ENCODE data around the gene MAPK10.
"Not testable (repeated sequence)": the region's sequence is repeated elsewhere in the genome, so short reads cannot be mapped to it uniquely, and the experiment has no call there.

The MAPK10 gene

DNA sequence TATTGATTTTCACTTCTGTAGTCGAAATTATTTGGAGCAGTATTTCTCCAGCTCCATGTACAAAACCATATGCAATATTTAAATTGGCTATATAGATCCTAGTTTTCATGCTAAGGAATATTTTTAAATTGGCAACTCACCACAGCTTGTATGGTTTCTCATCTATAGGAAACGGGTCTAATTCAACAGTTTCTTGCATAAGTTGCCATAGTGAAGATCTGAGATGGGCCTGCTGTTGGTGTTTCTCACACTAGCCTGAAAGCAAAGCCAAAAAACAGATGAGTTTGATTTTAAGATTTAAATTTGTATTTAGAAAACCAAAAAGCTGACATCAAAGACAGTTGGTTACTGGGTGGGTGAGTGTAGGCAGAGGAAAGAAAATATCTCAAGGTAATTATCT, 5.5 kb downstream of the MAPK10 start:
- DNase-seq (ENCODE audit: low read depth) = no peak
- H3K4me3 ChIP-seq (ENCODE audit: low read depth, low read length) = no peak overlapping the region

DNA sequence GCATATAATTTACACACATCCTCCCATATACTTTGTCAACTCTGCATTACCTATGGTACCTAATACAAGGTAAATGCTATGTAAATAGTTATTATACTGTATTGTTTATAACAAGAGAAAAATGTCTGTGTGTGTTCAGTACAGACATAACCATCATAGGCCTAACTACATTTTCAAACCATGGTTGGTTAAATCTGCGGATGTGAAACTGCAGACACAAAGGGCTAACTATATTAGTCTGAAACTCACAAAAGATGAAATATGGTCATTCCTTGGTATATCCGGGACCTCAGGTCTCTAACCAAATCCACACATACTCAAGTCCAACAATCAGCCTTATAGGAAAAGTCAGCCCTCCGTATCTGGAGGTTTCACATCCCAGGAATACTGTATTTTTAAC, 13.5 kb downstream of the MAPK10 start:
- H3K4me3 ChIP-seq (ENCODE audit: low read depth, low read length) = no peak overlapping the region

DNA sequence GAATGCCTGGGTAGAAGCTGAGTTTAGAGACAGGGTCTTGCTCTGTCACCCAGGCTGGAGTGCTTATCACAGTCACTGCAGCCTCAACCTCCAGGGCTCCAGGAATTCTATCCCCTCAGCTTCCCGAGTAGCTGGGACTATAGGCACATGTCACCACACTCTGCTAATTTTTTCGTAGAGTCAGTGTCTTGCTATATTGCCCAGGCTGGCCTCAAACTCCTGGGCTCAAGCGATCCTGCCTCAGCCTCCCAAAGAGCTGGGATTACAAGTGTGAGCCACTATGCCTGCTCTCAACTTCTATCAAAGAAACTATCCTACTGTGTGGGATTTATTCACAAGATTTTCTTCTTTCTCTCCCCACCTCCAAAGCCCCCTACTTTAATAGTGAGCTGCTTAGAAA, 15.7 kb downstream of the MAPK10 start:
- DNase-seq (ENCODE audit: low read depth) = no peak
- no peak overlapping the region for H3K4me3 ChIP-seq (ENCODE audit: low read depth, low read length)

More for the DNA sequence above, 13.5 kb downstream of the MAPK10 start:
- DNase-seq (ENCODE audit: low read depth) = no peak

DNA sequence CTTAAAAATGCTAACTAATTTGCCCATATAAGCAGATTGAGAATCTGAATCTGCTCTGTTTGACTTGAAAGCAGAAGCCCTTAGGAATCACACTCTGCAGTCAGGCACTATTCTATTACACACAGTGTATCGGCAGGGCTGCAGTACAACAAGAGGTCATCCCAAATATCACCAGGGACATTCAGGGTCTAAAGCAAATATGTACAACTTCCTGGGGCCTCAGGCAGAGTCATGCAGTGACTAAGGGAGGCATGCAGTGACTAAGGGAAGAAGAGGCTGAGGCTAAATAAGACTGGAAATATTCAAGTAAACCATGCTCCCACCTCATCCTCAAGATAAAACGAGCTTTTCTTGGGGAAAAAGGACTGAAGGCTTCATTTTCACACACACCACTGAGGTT, 20.9 kb downstream of the MAPK10 start:
- no peak overlapping the region for H3K4me3 ChIP-seq (ENCODE audit: low read depth, low read length)
- peak; percentile 93 for DNase-seq (ENCODE audit: low read depth)

DNA sequence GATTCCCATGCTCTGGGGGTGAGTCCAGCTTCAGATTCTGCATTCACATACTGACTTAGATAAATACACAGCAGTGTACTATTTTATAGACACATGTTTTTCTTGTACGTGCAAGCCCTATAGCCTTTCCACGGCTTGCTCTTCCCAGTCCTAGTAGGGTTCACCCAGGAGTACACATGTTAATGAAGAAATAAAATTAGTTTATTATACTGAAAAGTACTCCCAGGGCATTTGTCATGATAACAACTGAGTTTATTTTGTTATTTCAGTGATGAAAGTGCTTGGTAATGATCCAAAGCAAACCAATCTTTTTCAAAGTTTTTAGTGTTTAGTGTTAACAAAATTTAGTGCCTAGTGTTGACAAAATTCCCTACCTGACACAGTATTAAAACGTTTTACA, 21.3 kb downstream of the MAPK10 start:
- DNase-seq (ENCODE audit: low read depth) = no peak
- H3K4me3 ChIP-seq (ENCODE audit: low read depth, low read length) = no peak overlapping the region

DNA sequence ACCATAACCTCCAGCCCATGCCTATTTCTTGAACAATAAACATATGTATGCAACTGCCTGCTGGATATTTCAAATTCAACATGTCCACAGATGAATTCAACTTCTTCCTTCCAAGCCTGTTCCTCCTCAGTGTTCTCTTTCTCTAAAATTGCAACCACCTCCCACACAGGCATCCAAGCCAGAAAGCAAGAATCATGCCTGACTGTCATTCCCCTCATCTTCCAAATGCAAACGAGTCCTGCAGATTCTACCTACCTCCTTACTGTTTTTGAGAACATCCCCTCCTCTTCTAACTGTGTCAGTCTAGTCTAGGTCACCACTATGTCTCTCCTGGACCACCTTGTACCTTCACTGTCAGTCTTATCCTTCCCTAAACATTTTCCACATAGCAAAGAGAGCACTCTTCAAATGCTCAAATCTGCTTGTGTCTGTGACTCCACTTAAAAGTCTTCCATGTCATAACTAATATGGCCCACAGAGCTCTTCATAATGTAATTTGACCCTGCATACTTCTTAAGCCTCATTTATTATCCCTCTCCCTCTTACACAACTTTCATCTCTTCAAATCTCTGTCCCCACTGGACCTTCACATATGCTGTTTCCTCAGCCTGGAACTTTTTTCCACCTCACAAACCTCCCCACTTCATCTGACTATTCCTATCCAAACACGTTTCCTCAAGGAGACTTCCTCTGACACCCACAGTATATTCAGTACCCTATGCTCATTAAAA, 25.7 kb downstream of the MAPK10 start:
- no peak for DNase-seq (ENCODE audit: low read depth)
- no peak overlapping the region for H3K4me3 ChIP-seq (ENCODE audit: low read depth, low read length)

DNA sequence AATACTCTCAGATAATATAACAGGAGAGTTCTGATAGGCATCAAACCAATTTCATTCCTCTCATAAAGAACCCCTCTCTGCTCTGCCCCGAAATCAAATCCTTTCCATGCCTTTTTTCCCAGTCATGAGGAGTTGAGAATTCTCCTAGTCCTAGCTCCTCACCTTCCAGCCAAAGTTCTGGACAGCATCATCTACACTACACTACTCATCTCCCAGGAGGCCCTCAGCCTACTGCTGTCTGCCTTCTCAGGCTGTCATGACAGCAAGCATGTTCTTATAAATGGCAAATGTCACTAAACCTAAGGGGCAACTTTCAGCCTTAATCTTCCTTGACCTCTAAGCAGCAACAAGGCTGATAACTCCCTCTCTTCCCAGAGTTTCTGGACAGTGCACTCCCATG, 26.6 kb downstream of the MAPK10 start:
- DNase-seq (ENCODE audit: low read depth) = no peak
- no peak overlapping the region for H3K4me3 ChIP-seq (ENCODE audit: low read depth, low read length)

DNA sequence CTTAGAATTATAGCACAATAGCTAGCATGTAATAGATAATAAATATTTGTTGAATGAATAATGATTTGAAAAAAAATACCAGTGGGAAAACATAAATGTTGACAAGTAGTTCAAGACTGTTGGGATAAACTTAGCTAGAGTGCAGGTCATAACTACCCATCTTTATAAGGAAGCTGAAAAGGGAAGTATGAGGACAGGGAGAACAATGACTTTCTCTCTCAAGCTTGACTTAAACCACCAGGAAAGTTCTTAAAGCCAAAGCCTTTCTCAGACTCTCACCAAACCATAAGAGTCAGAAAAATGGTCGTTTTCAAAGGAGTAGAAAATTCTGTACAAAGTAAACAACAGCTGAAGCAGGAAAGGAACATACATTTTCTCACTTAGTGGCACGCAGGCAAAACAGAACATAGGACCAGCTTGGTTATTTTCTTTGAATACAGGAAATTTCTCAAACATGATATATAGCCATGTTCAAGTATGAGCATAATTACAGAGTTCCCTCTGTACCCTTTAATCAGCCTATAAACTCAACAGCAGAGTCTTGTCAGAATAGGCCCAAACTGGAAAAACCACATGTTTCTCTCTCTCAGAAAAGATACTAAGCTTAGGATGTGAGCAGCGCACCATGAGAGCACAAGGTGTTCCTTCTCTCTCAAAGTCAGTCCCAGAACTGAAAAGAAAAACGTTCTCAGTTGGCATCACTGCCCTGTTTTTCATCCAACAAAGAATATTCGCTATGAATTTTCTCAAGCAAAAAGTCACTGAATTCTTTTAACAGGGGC, 28.7 kb downstream of the MAPK10 start:
- no peak for DNase-seq (ENCODE audit: low read depth)
- no peak overlapping the region for H3K4me3 ChIP-seq (ENCODE audit: low read depth, low read length)

DNA sequence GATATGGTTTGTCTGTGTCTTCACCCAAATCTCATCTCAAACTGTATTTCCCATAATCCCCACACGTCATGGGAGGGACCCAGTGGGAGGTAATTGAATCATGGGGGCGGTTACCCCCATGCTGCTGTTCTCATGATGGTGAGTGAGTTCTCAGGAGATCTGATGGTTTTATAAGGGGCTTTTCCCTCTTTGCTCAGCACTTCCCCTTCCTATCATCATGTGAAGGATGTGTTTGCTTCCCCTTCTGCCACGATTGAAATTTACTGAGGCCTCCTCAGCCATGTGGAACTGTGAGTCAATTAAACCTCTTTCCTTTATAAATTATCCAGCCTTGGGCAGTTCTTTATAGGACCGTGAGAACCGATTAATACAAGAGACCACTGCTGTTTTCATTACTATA, 29.4 kb downstream of the MAPK10 start:
- H3K4me3 ChIP-seq (ENCODE audit: low read depth, low read length); DNase-seq (ENCODE audit: low read depth): not testable (repeated sequence)

DNA sequence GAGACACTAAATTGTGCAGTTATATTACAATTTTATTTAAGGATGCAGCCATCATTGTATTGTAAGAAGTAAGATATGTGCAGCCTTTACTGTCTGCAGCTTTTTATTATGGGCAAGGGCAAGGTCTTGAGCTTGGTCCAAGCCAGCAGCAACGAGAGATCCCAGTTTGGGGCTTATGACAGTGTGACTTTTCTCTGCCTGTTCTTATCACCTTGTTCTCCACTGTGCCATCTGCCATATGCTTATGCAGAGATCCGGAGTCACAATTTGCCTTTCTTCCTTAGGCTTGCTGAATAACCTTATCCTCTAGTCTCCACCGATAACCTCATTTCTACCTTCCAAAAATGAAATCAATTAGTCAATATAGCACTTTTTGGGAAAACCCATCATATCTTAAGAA, 30.4 kb downstream of the MAPK10 start:
- no peak for DNase-seq (ENCODE audit: low read depth)
- H3K4me3 ChIP-seq (ENCODE audit: low read depth, low read length) = no peak overlapping the region

DNA sequence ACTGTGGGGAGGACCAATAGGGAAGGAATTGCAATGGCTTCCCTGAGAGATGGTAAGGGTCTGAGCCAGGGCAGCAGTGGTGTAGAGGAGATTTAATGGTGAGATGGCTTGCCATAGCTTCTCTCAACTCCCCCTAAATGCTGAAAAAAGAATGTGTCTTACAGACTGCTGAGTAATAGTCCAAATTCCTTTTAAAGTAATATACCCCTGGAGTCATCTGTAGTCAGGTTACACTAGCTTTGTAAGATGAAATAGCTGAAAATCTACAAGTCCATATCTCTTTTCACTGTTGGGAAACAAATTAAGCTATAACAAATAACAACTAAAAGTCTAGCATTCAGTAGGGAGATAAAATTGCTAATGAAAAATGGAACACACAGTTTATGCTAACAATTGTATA, 33.5 kb downstream of the MAPK10 start:
- H3K4me3 ChIP-seq (ENCODE audit: low read depth, low read length) = no peak overlapping the region
- no peak for DNase-seq (ENCODE audit: low read depth)

DNA sequence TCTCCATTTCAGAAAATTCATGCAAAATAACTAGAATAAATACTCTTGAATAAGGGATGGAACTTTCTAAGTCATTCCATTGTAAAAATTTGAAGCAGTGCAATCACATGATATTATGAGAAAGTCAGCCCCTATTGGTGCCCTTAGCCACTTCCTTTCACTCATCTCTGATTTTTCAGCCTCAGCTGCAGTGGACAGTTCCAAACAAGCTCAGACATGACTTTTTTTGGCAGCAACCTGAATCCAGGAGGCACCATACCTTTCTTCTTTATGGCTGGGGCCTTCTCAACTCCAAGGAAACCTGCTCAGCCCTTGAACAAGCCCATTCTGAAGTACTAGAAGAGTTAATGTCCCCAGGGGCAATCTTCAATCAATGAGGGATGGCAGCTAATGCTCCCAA, 40.5 kb downstream of the MAPK10 start:
- no peak overlapping the region for H3K4me3 ChIP-seq (ENCODE audit: low read depth, low read length)
- no peak for DNase-seq (ENCODE audit: low read depth)

DNA sequence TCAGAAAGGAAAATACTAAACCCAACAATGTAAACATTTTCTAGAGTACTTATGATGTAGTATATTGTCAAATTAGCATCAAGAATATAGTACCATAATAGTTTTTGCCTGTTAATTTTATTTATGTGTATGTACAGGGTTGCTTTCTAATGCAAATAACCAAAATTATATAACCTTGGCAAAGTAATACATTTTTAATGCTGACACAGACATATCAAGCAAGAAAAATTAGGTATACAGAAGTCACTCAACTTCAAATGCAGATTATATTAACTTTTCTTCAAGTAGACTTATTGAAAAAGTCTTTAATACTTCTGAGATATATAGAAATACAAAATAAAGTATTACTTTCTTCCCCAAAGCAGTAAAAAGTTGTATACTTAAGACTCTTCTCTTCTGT, 44.3 kb downstream of the MAPK10 start:
- no peak for DNase-seq (ENCODE audit: low read depth)
- H3K4me3 ChIP-seq (ENCODE audit: low read depth, low read length) = no peak overlapping the region

DNA sequence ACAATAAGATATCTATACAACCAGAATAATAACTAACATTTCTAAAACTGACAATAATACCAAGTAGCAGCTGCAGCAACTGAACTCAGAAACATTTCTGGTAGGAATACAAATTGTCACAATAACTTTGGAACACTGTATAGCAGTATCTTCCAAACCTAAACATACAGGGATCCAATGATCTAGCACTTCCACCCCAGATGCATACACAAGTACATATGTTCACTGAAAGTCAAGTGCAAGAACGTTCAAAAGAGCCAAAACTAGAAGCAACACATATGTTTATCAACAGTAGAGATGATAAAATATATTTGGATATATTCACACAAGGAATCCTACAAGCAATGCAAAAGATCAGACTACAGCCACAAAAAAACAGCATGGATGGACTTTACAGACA, 46.2 kb downstream of the MAPK10 start:
- no peak for DNase-seq (ENCODE audit: low read depth)
- H3K4me3 ChIP-seq (ENCODE audit: low read depth, low read length) = no peak overlapping the region

DNA sequence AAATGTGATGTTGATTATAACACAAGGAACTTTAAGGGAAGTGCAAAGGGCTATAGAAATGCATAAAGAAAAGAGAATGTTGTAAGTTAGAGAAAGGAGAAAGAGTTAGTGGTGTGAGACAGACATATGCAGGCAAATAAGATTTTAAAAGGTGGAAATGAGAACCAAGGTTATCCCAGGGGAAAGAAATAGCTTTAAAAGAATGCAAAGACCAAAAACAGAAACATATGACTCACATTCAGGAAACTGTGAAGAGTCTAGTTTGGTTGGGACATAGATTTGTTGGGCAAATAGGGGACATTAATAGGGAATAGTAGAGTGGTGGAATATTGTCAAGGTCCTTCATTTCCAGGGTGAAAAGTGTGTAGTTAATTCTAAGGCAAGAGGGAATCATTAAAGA, 52.4 kb downstream of the MAPK10 start:
- no peak overlapping the region for H3K4me3 ChIP-seq (ENCODE audit: low read depth, low read length)
- DNase-seq (ENCODE audit: low read depth) = peak; percentile 25

DNA sequence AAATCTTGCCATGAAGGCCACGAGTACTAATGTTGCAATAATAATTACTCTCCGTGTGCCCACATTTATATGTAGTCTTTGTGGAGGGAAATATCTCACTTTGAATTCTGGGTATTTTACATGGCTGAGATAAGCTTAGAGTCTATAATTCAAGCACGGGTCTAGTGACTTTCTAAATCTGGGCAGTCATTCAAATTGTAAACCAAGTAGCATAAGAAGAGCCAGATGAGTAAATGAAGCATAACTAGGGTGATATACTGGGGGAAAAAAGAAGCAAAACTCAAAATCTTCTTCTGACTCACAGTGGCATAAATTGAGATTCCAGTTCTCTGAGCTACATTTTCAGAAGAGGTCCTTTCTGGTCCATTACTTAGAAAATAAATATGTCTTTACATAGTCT, 53.0 kb downstream of the MAPK10 start:
- no peak overlapping the region for H3K4me3 ChIP-seq (ENCODE audit: low read depth, low read length)
- DNase-seq (ENCODE audit: low read depth) = peak; percentile 57

DNA sequence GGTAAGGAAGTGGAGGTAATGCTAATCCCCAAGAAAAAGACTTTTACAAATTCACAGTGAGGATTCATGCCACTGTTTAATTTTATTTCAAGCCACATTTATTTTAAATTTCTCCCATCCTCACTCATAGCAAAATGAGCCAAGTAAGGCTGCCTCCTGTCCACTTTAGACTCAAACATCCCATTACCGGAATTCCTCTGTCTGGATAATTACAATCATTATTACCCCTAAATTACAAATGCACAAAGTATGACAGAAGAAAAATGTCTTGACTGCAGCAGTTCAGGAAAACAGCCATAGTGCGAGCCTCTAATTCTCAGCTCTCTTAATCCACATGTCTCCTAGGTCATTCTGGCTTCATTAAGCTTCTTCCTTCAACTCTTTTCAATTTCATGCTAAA, 57.0 kb downstream of the MAPK10 start:
- no peak for DNase-seq (ENCODE audit: low read depth)

DNA sequence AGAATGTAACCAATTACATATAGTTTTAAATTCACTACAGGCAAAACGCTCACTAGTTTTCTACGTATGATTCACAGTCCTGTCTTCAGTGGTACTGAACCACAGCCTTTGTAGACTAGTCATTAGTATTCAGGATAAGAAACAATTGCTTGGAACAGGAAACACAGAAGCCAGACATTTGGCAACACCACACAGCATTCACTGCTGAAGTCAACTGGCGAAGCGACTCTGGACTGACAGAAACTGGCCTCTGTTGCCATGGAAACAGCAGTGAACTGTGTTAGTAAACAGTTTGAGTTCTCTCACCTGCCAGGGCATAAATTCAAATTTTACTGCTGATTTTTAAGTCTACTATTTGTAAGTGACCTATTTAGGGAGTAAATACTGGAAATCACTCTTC, 57.6 kb downstream of the MAPK10 start:
- no peak overlapping the region for H3K4me3 ChIP-seq (ENCODE audit: low read depth, low read length)
- DNase-seq (ENCODE audit: low read depth) = no peak

More for the DNA sequence above, 57.0 kb downstream of the MAPK10 start:
- H3K4me3 ChIP-seq (ENCODE audit: low read depth, low read length) = no peak overlapping the region

DNA sequence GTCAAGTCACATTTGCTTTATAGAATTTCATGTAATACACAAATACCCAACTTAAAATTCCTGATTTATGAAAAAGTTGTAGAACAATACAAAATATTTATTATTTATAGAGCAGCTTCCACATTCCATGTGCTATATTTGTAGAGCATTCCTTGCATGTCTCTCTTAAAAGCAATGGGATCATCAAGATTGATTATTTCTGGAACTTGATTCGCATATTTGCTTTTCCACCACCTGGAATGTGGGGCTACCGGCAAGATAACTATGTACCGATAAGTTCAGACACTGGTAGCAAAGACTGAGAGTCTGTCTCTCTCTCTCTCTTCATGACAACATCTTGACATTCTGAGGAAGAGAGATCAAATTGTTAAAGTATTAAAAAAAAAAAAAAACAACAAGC, 59.3 kb downstream of the MAPK10 start:
- DNase-seq (ENCODE audit: low read depth) = no peak
- H3K4me3 ChIP-seq (ENCODE audit: low read depth, low read length) = no peak overlapping the region

DNA sequence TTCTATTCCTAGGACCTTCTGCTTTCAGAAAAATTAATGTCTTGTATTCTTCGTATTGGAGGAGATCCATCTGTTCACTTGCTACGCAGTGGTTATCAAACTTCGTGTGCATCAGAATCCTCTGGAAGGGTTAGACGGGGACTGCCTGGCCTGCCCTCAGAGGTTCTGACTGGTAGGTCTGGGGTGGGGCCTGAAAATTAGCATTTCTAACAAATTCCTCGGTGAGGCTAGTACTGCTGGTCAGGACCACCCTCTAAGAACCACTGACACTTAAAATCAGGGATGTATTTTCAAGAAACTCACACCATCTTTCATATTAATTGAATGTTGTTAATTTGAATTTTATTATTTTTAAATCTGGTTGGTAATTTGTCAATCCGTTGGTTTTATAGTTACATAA, 63.0 kb downstream of the MAPK10 start:
- no peak for DNase-seq (ENCODE audit: low read depth)
- H3K4me3 ChIP-seq (ENCODE audit: low read depth, low read length) = no peak overlapping the region

DNA sequence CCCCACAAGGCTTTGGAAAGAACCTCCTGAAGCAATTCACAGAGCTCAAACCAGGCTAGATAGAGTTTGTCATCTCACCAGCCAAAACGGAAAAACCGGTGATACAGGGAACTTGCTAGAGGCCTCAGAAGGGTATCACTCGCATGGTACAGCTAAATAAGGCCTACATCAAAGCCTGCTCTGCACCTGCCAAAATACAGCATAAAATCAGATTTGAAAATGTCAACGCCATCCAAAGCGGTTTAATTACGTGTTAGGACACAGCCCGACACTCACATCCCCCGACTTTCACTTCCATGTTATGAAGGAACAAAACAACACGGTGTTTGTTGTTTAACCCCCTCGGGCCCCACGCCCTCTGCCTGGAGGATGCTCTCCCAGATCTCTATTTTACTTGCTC, 65.0 kb downstream of the MAPK10 start:
- DNase-seq (ENCODE audit: low read depth) = no peak
- no peak overlapping the region for H3K4me3 ChIP-seq (ENCODE audit: low read depth, low read length)

Data from skeletal muscle cell (primary cell).